A375 (cell line): ENCODE results near the gene PIP5K1A. TPM values are rescaled to one million over a fixed set of nuclear protein-coding genes. Genes with fewer than 3 reads are reported as not detected.

ENCODE experiments used
- total RNA-seq: library from RNA; depleted of rRNA; stranded (reverse); fragments of >200 nt; shearing (Covaris generic); gene quantifications from 2 replicates; pipeline ENCODE4 v1.2.3, GENCODE V29; 2014; rRNA removed

PIP5K1A gene, protein sequence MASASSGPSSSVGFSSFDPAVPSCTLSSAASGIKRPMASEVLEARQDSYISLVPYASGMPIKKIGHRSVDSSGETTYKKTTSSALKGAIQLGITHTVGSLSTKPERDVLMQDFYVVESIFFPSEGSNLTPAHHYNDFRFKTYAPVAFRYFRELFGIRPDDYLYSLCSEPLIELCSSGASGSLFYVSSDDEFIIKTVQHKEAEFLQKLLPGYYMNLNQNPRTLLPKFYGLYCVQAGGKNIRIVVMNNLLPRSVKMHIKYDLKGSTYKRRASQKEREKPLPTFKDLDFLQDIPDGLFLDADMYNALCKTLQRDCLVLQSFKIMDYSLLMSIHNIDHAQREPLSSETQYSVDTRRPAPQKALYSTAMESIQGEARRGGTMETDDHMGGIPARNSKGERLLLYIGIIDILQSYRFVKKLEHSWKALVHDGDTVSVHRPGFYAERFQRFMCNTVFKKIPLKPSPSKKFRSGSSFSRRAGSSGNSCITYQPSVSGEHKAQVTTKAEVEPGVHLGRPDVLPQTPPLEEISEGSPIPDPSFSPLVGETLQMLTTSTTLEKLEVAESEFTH
- 72.2 and 99.9 TPM in 2 replicates for total RNA-seq

DNA sequence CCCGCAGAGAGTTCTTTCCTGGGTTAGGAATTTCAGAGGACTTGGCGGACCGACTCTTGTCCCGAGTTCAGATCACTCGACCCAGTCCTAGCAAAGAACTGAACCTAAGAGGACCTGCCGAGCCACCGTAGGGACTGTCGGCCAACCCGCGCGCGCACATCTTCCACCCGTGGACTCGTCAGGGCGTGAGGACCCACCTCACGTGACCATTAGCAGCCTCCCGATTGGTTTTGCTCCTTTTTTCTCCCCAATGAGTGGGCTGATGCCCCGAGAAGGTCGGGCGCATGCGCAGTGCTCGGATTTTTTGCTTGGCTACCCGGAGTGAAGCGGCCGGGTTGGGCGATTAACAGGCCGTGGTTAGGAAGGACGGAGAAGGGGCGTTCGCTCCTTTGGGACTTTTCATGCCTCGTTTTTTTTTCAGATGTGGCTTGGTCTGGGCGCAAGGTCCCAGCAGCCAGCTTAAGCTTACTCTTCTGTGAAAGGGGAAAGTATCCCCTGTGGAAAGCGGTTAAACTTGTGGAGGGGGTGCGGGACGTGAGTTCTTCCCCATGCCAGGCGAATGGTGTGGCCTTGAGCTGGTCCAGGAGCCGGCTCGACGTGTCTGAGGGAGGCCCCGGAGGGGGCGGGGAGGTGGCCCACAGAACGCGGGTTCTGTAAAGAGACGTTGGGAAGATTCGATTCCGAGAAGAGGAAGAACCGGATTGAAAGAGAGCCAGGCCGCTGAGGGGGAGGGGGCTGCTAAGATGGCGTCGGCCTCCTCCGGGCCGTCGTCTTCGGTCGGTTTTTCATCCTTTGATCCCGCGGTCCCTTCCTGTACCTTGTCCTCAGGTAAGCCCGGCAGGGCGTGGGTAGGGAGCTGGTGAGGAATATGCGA lies at the start of gene PIP5K1A:
Gene PIP5K1A (plus strand): TSS at position 299 of the 874 bp plus-strand sequence. CDS start 445 bp downstream, at position 744.

GRCh38 chr1:151156515-151156819 lies 41.9 kb upstream of the PIP5K1A start, which contains the start of gene TNFAIP8L2:
Gene TNFAIP8L2, plus strand, starts transcription at chr1:151156649. Its CDS starts 2,049 bp downstream, at chr1:151158698.

GRCh38 chr1:151165738-151166504 lies 32.4 kb upstream of the PIP5K1A start, which contains the start of the genes LYSMD1 and SCNM1:
Gene LYSMD1, minus strand, starts transcription at chr1:151165902. Its CDS starts 644 bp downstream, at chr1:151165258.
Gene SCNM1, plus strand, starts transcription at chr1:151166144. Its CDS starts 9 bp downstream, at chr1:151166153.

GRCh38 chr1:151175863-151176262 lies 22.5 kb upstream of the PIP5K1A start, which contains the start of gene TMOD4:
Gene TMOD4, minus strand, starts transcription at chr1:151175981. Its CDS starts 1,106 bp downstream, at chr1:151174875.

DNA sequence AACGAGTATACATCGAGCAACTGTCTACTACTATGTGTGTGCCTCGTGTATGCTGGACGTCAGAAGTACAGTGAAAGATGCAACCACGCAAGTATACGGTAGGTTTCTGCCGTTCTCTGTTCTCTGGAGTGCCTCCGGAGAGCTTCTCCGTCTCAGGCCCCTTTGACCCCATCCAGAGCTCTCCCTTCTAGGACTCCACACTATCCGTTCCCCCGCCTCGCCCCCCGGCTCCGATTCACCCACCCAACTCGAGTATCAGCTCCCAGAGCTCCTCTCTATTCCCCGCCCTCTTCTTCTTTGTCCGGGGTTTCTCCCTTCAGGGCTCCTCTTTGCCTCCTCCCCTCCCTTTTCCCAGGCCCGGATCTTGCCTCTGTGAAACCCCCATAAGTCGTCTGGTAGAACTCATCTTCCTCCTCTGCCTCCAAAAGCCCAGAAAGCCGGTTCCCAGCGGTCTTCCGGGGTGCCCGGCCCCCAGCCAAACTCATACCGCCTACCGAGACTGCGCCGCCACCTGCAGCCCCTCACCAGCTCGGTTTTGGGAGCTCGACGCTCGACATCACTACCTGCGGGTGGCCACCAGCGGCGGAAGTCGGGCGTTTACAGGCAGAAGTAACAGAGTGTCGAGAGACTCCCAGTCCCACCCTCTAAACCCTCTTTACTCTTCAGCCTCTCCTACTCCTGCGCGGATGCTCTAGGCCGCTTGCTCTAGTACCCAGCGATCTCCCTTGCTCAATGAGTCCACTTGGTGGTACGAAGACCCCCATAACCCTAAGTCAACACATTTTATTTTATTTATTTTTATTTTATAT lies 8.5 kb upstream of the PIP5K1A start, which contains the start of gene VPS72:
Gene VPS72 (minus strand): TSS at position 561 of the 809 bp plus-strand sequence. CDS start 76 bp downstream, at position 485.

GRCh38 chr1:151254217-151255213 lies 56.2 kb downstream of the PIP5K1A start, which contains the start of gene PSMD4:
Gene PSMD4, plus strand, starts transcription at chr1:151254734. Its CDS starts 49 bp downstream, at chr1:151254783.

DNA sequence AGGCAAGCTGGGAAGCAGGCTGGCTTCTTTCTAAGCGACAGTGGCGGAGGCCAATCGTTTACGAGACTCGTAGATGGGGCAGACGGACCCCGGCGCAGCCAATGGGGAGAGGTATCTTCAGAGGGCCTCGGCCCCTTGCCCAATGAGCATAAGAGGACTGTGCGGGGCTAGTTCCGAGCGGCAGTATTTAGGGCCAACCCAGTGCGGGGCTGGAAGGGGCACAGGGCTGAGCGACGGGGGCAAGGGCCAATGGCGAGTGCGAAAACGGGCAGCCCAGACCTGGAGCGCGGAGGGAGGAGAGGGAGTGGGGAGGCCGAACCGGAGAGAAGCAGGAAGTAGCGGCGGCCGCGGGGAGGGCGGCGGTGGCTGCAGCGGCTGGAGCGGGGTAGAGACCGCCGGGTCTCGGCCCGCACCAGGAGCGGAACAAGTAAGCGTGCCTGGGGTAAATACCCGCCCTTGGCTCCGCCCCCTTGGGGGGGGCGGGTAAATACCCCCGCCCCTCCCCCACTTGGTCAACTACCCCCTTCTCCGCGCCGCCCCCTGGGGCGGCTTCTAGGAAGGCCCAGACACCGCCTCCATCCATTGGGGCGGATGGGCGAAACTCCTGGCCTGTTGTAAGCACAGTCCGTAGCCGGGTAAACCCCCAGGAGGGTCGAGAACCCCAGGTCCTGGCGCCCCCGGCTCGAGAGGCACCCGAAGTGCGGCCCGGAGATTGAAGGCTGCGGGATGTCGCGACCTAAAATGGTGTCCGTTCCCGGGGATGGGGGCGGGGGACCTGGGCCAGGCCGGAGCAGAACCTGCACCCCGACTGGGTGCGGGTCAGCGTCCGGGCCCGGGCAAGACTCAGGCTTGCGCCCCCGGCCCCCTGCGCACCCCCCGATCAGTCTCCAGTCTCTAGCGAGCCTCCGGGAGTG lies 83.9 kb downstream of the PIP5K1A start, which contains the start of gene ZNF687:
Gene ZNF687 (plus strand): TSS at position 331 of the 914 bp plus-strand sequence. CDS start 3,993 bp downstream, outside the sequence.

Other genes starting within 250 kb of the PIP5K1A start
- gene CERS2, start 223.7 kb upstream of the PIP5K1A start, total RNA-seq, result 143 and 158 TPM in 2 replicates
- 2.4 and 2.7 TPM in 2 replicates for gene ANXA9, start 216.3 kb upstream of the PIP5K1A start, total RNA-seq
- gene MINDY1, start 191.7 kb upstream of the PIP5K1A start, total RNA-seq, result 12.5 and 13.5 TPM in 2 replicates
- 14.7 and 15.2 TPM in 2 replicates for gene PRUNE1, start 190.1 kb upstream of the PIP5K1A start, total RNA-seq
- 0.30 and 2.2 TPM in 2 replicates for gene BNIPL, start 162.0 kb upstream of the PIP5K1A start, total RNA-seq
- 4.3 and 6.8 TPM in 2 replicates for gene C1orf56, start 150.8 kb upstream of the PIP5K1A start, total RNA-seq
- 79.9 and 87.9 TPM in 2 replicates for gene CDC42SE1, start 138.9 kb upstream of the PIP5K1A start, total RNA-seq
- 7.4 and 7.6 TPM in 2 replicates for gene MLLT11, start 138.2 kb upstream of the PIP5K1A start, total RNA-seq
- gene GABPB2, start 127.8 kb upstream of the PIP5K1A start, total RNA-seq, result 8.9 and 13.4 TPM in 2 replicates
- gene SEMA6C, start 51.9 kb upstream of the PIP5K1A start, total RNA-seq, result 1.1 and 2.3 TPM in 2 replicates
- not detected in 2 replicates for gene TNFAIP8L2, start 41.9 kb upstream of the PIP5K1A start, total RNA-seq
- 13.2 and 15.1 TPM in 2 replicates for gene LYSMD1, start 32.6 kb upstream of the PIP5K1A start, total RNA-seq
- gene SCNM1, start 32.4 kb upstream of the PIP5K1A start, total RNA-seq, result 129 and 130 TPM in 2 replicates
- 0.38 and 0.40 TPM in 2 replicates for gene TMOD4, start 22.6 kb upstream of the PIP5K1A start, total RNA-seq
- gene VPS72, start 8.4 kb upstream of the PIP5K1A start, total RNA-seq, result 92.9 and 126 TPM in 2 replicates
- 491 and 493 TPM in 2 replicates for gene PSMD4, start 56.2 kb downstream of the PIP5K1A start, total RNA-seq
- gene ZNF687, start 83.7 kb downstream of the PIP5K1A start, total RNA-seq, result 33.5 and 34.2 TPM in 2 replicates
- 70.3 and 78.9 TPM in 2 replicates for gene PI4KB, start 128.9 kb downstream of the PIP5K1A start, total RNA-seq
- 99.2 and 108 TPM in 2 replicates for gene RFX5, start 148.7 kb downstream of the PIP5K1A start, total RNA-seq
- gene SELENBP1, start 174.2 kb downstream of the PIP5K1A start, total RNA-seq, result not detected in 2 replicates
- 846 and 849 TPM in 2 replicates for gene PSMB4, start 201.0 kb downstream of the PIP5K1A start, total RNA-seq